DOHH2 (cell line): Measurements from ENCODE around the gene IKZF2.

Source experiments
- EZH2phosphoT487 ChIP-seq: fragments of 200-600 bp; sonication (generic); IDR thresholded peaks from 2 replicates; pipeline ENCODE4 v1.6.1; 2017; ENCODE audit warnings: borderline replicate concordance, mild to moderate bottlenecking, antibody characterized with exemption, low read length, moderate library complexity, mixed read lengths
- TF ChIP-seq, protein P1 (sequence below): fragments of 200-600 bp; sonication (generic); IDR thresholded peaks from one replicate; pipeline ENCODE4 v1.5.1; 2014; ENCODE audit warnings: antibody characterized with exemption, mild to moderate bottlenecking, low read depth, low read length; ENCODE audit not compliant: poor library complexity, severe bottlenecking

DNA sequence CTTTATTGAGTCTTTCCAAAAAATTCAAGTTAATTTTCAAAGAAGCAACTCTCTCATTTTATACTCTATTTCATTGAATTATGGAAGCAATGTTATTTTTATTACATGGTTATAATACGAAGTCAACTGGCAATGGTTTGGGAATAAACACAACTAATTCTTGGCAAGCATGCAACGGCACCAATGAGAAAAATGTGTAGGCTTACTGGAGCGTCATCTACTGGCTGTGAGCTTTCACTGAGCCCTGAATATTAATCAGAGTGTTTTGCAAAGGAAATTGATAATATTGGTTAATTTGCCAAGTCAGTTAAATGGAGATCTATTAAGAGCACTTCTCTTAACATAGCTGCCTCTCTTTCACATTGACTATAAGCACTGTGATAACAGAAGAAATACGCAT lies 163.9 kb downstream of the IKZF2 start:
- TF ChIP-seq, protein P1, sequence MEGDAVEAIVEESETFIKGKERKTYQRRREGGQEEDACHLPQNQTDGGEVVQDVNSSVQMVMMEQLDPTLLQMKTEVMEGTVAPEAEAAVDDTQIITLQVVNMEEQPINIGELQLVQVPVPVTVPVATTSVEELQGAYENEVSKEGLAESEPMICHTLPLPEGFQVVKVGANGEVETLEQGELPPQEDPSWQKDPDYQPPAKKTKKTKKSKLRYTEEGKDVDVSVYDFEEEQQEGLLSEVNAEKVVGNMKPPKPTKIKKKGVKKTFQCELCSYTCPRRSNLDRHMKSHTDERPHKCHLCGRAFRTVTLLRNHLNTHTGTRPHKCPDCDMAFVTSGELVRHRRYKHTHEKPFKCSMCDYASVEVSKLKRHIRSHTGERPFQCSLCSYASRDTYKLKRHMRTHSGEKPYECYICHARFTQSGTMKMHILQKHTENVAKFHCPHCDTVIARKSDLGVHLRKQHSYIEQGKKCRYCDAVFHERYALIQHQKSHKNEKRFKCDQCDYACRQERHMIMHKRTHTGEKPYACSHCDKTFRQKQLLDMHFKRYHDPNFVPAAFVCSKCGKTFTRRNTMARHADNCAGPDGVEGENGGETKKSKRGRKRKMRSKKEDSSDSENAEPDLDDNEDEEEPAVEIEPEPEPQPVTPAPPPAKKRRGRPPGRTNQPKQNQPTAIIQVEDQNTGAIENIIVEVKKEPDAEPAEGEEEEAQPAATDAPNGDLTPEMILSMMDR = no peak
- no peak for TF ChIP-seq EZH2phosphoT487
